ENCODE data around the gene CDCA8.

The CDCA8 gene

GRCh38 chr1:37692078-37692833 is at the start of gene CDCA8:
CDCA8 (plus strand) TSS chr1:37692516; CDS start chr1:37692691, 175 bp downstream.
- Histone ChIP-seq H3K4me3 (ENCODE audit: low read length in 2 of 2) (peak within 1 kb of the TSS; percentile 95 to 99), H3K27ac (ENCODE audit: low read depth in 2 of 2, low read length in 2 of 2) (peak within 1 kb of the TSS; percentile 67 to 77)

GRCh38 chr1:37647281-37647680 is 45.0 kb upstream of the CDCA8 start:
- Histone ChIP-seq H3K36me3 (ENCODE audit: control insufficient read depth in 2 of 2, insufficient read depth in 2 of 2, low read length in 2 of 2) (no peaks in the 10 kb centered on the region), H3K4me1 (ENCODE audit: control insufficient read depth in 2 of 2, insufficient read depth in 2 of 2, low read length in 2 of 2) (no peaks in the 10 kb centered on the region), H3K27ac (ENCODE audit: low read depth in 2 of 2, low read length in 2 of 2) (no peak overlapping the region), H3K9me3 (ENCODE audit: control insufficient read depth in 2 of 2, low read length in 2 of 2) (peaks cover 0 to 3% of the 10 kb centered on the region in 2 donors), H3K9ac (ENCODE audit: low read depth in 1 of 2, low read length in 2 of 2) (no peak overlapping the region), H3K27me3 (ENCODE audit: control insufficient read depth in 2 of 2, insufficient read depth in 2 of 2, low read length in 2 of 2) (peaks cover 0 to 2% of the 10 kb centered on the region in 2 donors), H3K4me3 (ENCODE audit: low read length in 2 of 2) (no peak overlapping the region)

More at GRCh38 chr1:37692078-37692833, at the start of gene CDCA8:
- peaks cover 23 to 29% of the 10 kb centered on the region in 2 donors for H3K4me1 ChIP-seq (ENCODE audit: control insufficient read depth in 2 of 2, insufficient read depth in 2 of 2, low read length in 2 of 2)
- H3K9me3 ChIP-seq (ENCODE audit: control insufficient read depth in 2 of 2, low read length in 2 of 2): no peaks in the 10 kb centered on the region
- H3K9ac ChIP-seq (ENCODE audit: low read depth in 1 of 2, low read length in 2 of 2): peak within 1 kb of the TSS; percentile 85 to 88
- peaks cover 0 to 4% of the 10 kb centered on the region in 2 donors for H3K36me3 ChIP-seq (ENCODE audit: control insufficient read depth in 2 of 2, insufficient read depth in 2 of 2, low read length in 2 of 2)
- no peaks in the 10 kb centered on the region for H3K27me3 ChIP-seq (ENCODE audit: control insufficient read depth in 2 of 2, insufficient read depth in 2 of 2, low read length in 2 of 2)

- Histone ChIP-seq H3K27ac (ENCODE audit: low read depth in 2 of 2, low read length in 2 of 2) (no peak overlapping the region), H3K9me3 (ENCODE audit: control insufficient read depth in 2 of 2, low read length in 2 of 2) (no peaks in the 10 kb centered on the region), H3K9ac (ENCODE audit: low read depth in 1 of 2, low read length in 2 of 2) (no peak overlapping the region), H3K36me3 (ENCODE audit: control insufficient read depth in 2 of 2, insufficient read depth in 2 of 2, low read length in 2 of 2) (no peaks in the 10 kb centered on the region), H3K27me3 (ENCODE audit: control insufficient read depth in 2 of 2, insufficient read depth in 2 of 2, low read length in 2 of 2) (no peaks in the 10 kb centered on the region), H3K4me1 (ENCODE audit: control insufficient read depth in 2 of 2, insufficient read depth in 2 of 2, low read length in 2 of 2) (no peaks in the 10 kb centered on the region), H3K4me3 (ENCODE audit: low read length in 2 of 2) (no peak overlapping the region)
Observed at GRCh38 chr1:37650173-37650572, 42.1 kb upstream of the CDCA8 start.

GRCh38 chr1:37650721-37651120 is 41.6 kb upstream of the CDCA8 start:
- Histone ChIP-seq H3K9me3 (ENCODE audit: control insufficient read depth in 2 of 2, low read length in 2 of 2) (no peaks in the 10 kb centered on the region), H3K4me3 (ENCODE audit: low read length in 2 of 2) (no peak overlapping the region), H3K9ac (ENCODE audit: low read depth in 1 of 2, low read length in 2 of 2) (no peak overlapping the region), H3K4me1 (ENCODE audit: control insufficient read depth in 2 of 2, insufficient read depth in 2 of 2, low read length in 2 of 2) (no peaks in the 10 kb centered on the region), H3K36me3 (ENCODE audit: control insufficient read depth in 2 of 2, insufficient read depth in 2 of 2, low read length in 2 of 2) (no peaks in the 10 kb centered on the region), H3K27me3 (ENCODE audit: control insufficient read depth in 2 of 2, insufficient read depth in 2 of 2, low read length in 2 of 2) (no peaks in the 10 kb centered on the region), H3K27ac (ENCODE audit: low read depth in 2 of 2, low read length in 2 of 2) (no peak overlapping the region)

- H3K9me3 ChIP-seq (ENCODE audit: control insufficient read depth in 2 of 2, low read length in 2 of 2): no peaks in the 10 kb centered on the region
- no peak overlapping the region for H3K4me3 ChIP-seq (ENCODE audit: low read length in 2 of 2)
- no peaks in the 10 kb centered on the region for H3K4me1 ChIP-seq (ENCODE audit: control insufficient read depth in 2 of 2, insufficient read depth in 2 of 2, low read length in 2 of 2)
- H3K36me3 ChIP-seq (ENCODE audit: control insufficient read depth in 2 of 2, insufficient read depth in 2 of 2, low read length in 2 of 2): no peaks in the 10 kb centered on the region
- no peak overlapping the region for H3K27ac ChIP-seq (ENCODE audit: low read depth in 2 of 2, low read length in 2 of 2)
- H3K27me3 ChIP-seq (ENCODE audit: control insufficient read depth in 2 of 2, insufficient read depth in 2 of 2, low read length in 2 of 2): no peaks in the 10 kb centered on the region
- H3K9ac ChIP-seq (ENCODE audit: low read depth in 1 of 2, low read length in 2 of 2): no peak overlapping the region
Observed at GRCh38 chr1:37651803-37652202, 40.5 kb upstream of the CDCA8 start.

- no peaks in the 10 kb centered on the region for H3K9me3 ChIP-seq (ENCODE audit: control insufficient read depth in 2 of 2, low read length in 2 of 2)
- no peaks in the 10 kb centered on the region for H3K27me3 ChIP-seq (ENCODE audit: control insufficient read depth in 2 of 2, insufficient read depth in 2 of 2, low read length in 2 of 2)
- H3K9ac ChIP-seq (ENCODE audit: low read depth in 1 of 2, low read length in 2 of 2): no peak overlapping the region
- no peak overlapping the region for H3K4me3 ChIP-seq (ENCODE audit: low read length in 2 of 2)
- H3K4me1 ChIP-seq (ENCODE audit: control insufficient read depth in 2 of 2, insufficient read depth in 2 of 2, low read length in 2 of 2): no peaks in the 10 kb centered on the region
- H3K36me3 ChIP-seq (ENCODE audit: control insufficient read depth in 2 of 2, insufficient read depth in 2 of 2, low read length in 2 of 2): no peaks in the 10 kb centered on the region
- H3K27ac ChIP-seq (ENCODE audit: low read depth in 2 of 2, low read length in 2 of 2): no peak overlapping the region
Observed at GRCh38 chr1:37652976-37653375, 39.3 kb upstream of the CDCA8 start.

- Histone ChIP-seq H3K4me1 (ENCODE audit: control insufficient read depth in 2 of 2, insufficient read depth in 2 of 2, low read length in 2 of 2) (no peaks in the 10 kb centered on the region), H3K36me3 (ENCODE audit: control insufficient read depth in 2 of 2, insufficient read depth in 2 of 2, low read length in 2 of 2) (no peaks in the 10 kb centered on the region), H3K9me3 (ENCODE audit: control insufficient read depth in 2 of 2, low read length in 2 of 2) (no peaks in the 10 kb centered on the region), H3K27ac (ENCODE audit: low read depth in 2 of 2, low read length in 2 of 2) (no peak overlapping the region), H3K9ac (ENCODE audit: low read depth in 1 of 2, low read length in 2 of 2) (no peak overlapping the region), H3K4me3 (ENCODE audit: low read length in 2 of 2) (no peak overlapping the region), H3K27me3 (ENCODE audit: control insufficient read depth in 2 of 2, insufficient read depth in 2 of 2, low read length in 2 of 2) (no peaks in the 10 kb centered on the region)
Observed at GRCh38 chr1:37653906-37654305, 38.4 kb upstream of the CDCA8 start.

- Histone ChIP-seq H3K27ac (ENCODE audit: low read depth in 2 of 2, low read length in 2 of 2) (no peak overlapping the region), H3K36me3 (ENCODE audit: control insufficient read depth in 2 of 2, insufficient read depth in 2 of 2, low read length in 2 of 2) (no peaks in the 10 kb centered on the region), H3K9me3 (ENCODE audit: control insufficient read depth in 2 of 2, low read length in 2 of 2) (no peaks in the 10 kb centered on the region), H3K9ac (ENCODE audit: low read depth in 1 of 2, low read length in 2 of 2) (no peak overlapping the region), H3K4me1 (ENCODE audit: control insufficient read depth in 2 of 2, insufficient read depth in 2 of 2, low read length in 2 of 2) (no peaks in the 10 kb centered on the region), H3K27me3 (ENCODE audit: control insufficient read depth in 2 of 2, insufficient read depth in 2 of 2, low read length in 2 of 2) (peaks cover 0 to 5% of the 10 kb centered on the region in 2 donors), H3K4me3 (ENCODE audit: low read length in 2 of 2) (no peak overlapping the region)
Observed at GRCh38 chr1:37655274-37655673, 37.0 kb upstream of the CDCA8 start.

- H3K4me1 ChIP-seq (ENCODE audit: control insufficient read depth in 2 of 2, insufficient read depth in 2 of 2, low read length in 2 of 2): no peaks in the 10 kb centered on the region
- no peak overlapping the region for H3K9ac ChIP-seq (ENCODE audit: low read depth in 1 of 2, low read length in 2 of 2)
- no peak overlapping the region for H3K4me3 ChIP-seq (ENCODE audit: low read length in 2 of 2)
- no peak overlapping the region for H3K27ac ChIP-seq (ENCODE audit: low read depth in 2 of 2, low read length in 2 of 2)
- no peaks in the 10 kb centered on the region for H3K36me3 ChIP-seq (ENCODE audit: control insufficient read depth in 2 of 2, insufficient read depth in 2 of 2, low read length in 2 of 2)
- no peaks in the 10 kb centered on the region for H3K9me3 ChIP-seq (ENCODE audit: control insufficient read depth in 2 of 2, low read length in 2 of 2)
- peaks cover 0 to 5% of the 10 kb centered on the region in 2 donors for H3K27me3 ChIP-seq (ENCODE audit: control insufficient read depth in 2 of 2, insufficient read depth in 2 of 2, low read length in 2 of 2)
Observed at GRCh38 chr1:37656026-37656425, 36.3 kb upstream of the CDCA8 start.

- no peak overlapping the region for H3K9ac ChIP-seq (ENCODE audit: low read depth in 1 of 2, low read length in 2 of 2)
- no peaks in the 10 kb centered on the region for H3K9me3 ChIP-seq (ENCODE audit: control insufficient read depth in 2 of 2, low read length in 2 of 2)
- H3K4me1 ChIP-seq (ENCODE audit: control insufficient read depth in 2 of 2, insufficient read depth in 2 of 2, low read length in 2 of 2): no peaks in the 10 kb centered on the region
- H3K36me3 ChIP-seq (ENCODE audit: control insufficient read depth in 2 of 2, insufficient read depth in 2 of 2, low read length in 2 of 2): no peaks in the 10 kb centered on the region
- no peak overlapping the region for H3K4me3 ChIP-seq (ENCODE audit: low read length in 2 of 2)
- no peak overlapping the region for H3K27ac ChIP-seq (ENCODE audit: low read depth in 2 of 2, low read length in 2 of 2)
- peaks cover 0 to 5% of the 10 kb centered on the region in 2 donors for H3K27me3 ChIP-seq (ENCODE audit: control insufficient read depth in 2 of 2, insufficient read depth in 2 of 2, low read length in 2 of 2)
Observed at GRCh38 chr1:37656881-37657280, 35.4 kb upstream of the CDCA8 start.
